Spinal cord (tissue), 10 donors: Measurements from ENCODE around the gene PPIP5K2. TPM values are rescaled to one million over a fixed set of nuclear protein-coding genes. Genes with fewer than 3 reads are reported as not detected.

Experiments used
- DNase-seq, 6 donors: peaks; one replicate each; pipeline versions ENCODE4 v3.0.0 to v3.0.0-alpha.2; 2013 to 2015; ENCODE audit warnings: low spot score in 6 of 6, low read depth in 4 of 6
- H3K27ac ChIP-seq: one replicate; pipeline ENCODE4 v1.5.1; 2013; ENCODE audit warnings: low read depth, low read length, control low read depth
- H3K27me3 ChIP-seq: one replicate; pipeline ENCODE4 v1.6.1; 2013; ENCODE audit warnings: low read length; ENCODE audit not compliant: control insufficient read depth, insufficient read depth
- H3K36me3 ChIP-seq: one replicate; pipeline ENCODE4 v1.6.1; 2013; ENCODE audit warnings: low read length; ENCODE audit not compliant: control insufficient read depth, insufficient read depth
- H3K4me1 ChIP-seq: one replicate; pipeline ENCODE4 v1.6.1; 2013; ENCODE audit warnings: low read length; ENCODE audit not compliant: control insufficient read depth, insufficient read depth
- H3K4me3 ChIP-seq: one replicate; pipeline ENCODE4 v1.5.1; 2013; ENCODE audit warnings: low read depth, low read length, control low read depth
- H3K9me3 ChIP-seq: one replicate; pipeline ENCODE4 v1.6.1; 2013; ENCODE audit warnings: low read length; ENCODE audit not compliant: control insufficient read depth, insufficient read depth
- WGBS: methylation state at CpG from one replicate; pipeline ENCODE4 v1.1.5; 2013; ENCODE audit warnings: missing lambda C conversion rate; ENCODE audit not compliant: insufficient coverage; 5-methylcytosine and 5-hydroxymethylcytosine counted together
- polyA plus RNA-seq, 2 donors: library from polyadenylated mRNA; unstranded; fragments of 120-200 nt; gene quantifications; one replicate each; pipeline ENCODE4 v1.2.1, GENCODE V29; 2013; ENCODE audit not compliant: insufficient read length in 2 of 2
- total RNA-seq, 2 donors: library from RNA; depleted of rRNA in 1 of 2; stranded (reverse); fragments of 120-200 nt in 1 of 2; fragments of >200 nt in 1 of 2; gene quantifications; one replicate each; pipeline versions ENCODE4 v1.2.3 to v1.2.4, GENCODE V29; 2013 to 2014
- donor health status: healthy.

PPIP5K2 gene
- total and polyA plus RNA-seq, 4 donors, result 62.3 to 133 (median 90.1) TPM

GRCh38 chr5:103094737-103095136 lies 25.4 kb upstream of the PPIP5K2 start:
- H3K27me3 ChIP-seq, result no peaks in the 10 kb centered on the region
- H3K27ac ChIP-seq, result no peak overlapping the region
- H3K9me3 ChIP-seq, result peaks cover 1% of the 10 kb centered on the region
- no peaks in the 10 kb centered on the region for H3K4me1 ChIP-seq
- DNase-seq, result no peak
- WGBS, result 44% methylated on average over 1 of the region's 2 CpGs
- no peak overlapping the region for H3K4me3 ChIP-seq
- H3K36me3 ChIP-seq, result no peaks in the 10 kb centered on the region

- no peak overlapping the region for H3K4me3 ChIP-seq
- no peaks in the 10 kb centered on the region for H3K4me1 ChIP-seq
- no peaks in the 10 kb centered on the region for H3K9me3 ChIP-seq
- H3K36me3 ChIP-seq, result peaks cover 3% of the 10 kb centered on the region
- no peak for DNase-seq
- H3K27me3 ChIP-seq, result no peaks in the 10 kb centered on the region
- no peak overlapping the region for H3K27ac ChIP-seq
- no CpG with 5 or more reads among the region's 2 CpGs for WGBS
Observed at GRCh38 chr5:103098993-103099392, 21.1 kb upstream of the PPIP5K2 start.

GRCh38 chr5:103101079-103101750 lies 18.9 kb upstream of the PPIP5K2 start:
- no peaks in the 10 kb centered on the region for H3K4me1 ChIP-seq
- H3K27ac ChIP-seq, result no peak overlapping the region
- H3K36me3 ChIP-seq, result peaks cover 3% of the 10 kb centered on the region
- DNase-seq, result no peak
- H3K9me3 ChIP-seq, result no peaks in the 10 kb centered on the region
- H3K4me3 ChIP-seq, result no peak overlapping the region
- WGBS, result no CpG with 5 or more reads among the region's 6 CpGs
- no peaks in the 10 kb centered on the region for H3K27me3 ChIP-seq

- H3K4me3 ChIP-seq, result no peak overlapping the region
- DNase-seq, result no peak
- WGBS, result no CpG with 5 or more reads among the region's 1 CpG
- H3K27me3 ChIP-seq, result no peaks in the 10 kb centered on the region
- no peaks in the 10 kb centered on the region for H3K9me3 ChIP-seq
- H3K36me3 ChIP-seq, result peaks cover 3% of the 10 kb centered on the region
- no peaks in the 10 kb centered on the region for H3K4me1 ChIP-seq
- H3K27ac ChIP-seq, result no peak overlapping the region
Observed at GRCh38 chr5:103102234-103102633, 17.9 kb upstream of the PPIP5K2 start.

- peaks cover 3% of the 10 kb centered on the region for H3K36me3 ChIP-seq
- H3K4me3 ChIP-seq, result no peak overlapping the region
- H3K9me3 ChIP-seq, result no peaks in the 10 kb centered on the region
- H3K27me3 ChIP-seq, result no peaks in the 10 kb centered on the region
- H3K27ac ChIP-seq, result no peak overlapping the region
- no peak for DNase-seq
- H3K4me1 ChIP-seq, result no peaks in the 10 kb centered on the region
- WGBS, result no CpG with 5 or more reads among the region's 2 CpGs
Observed at GRCh38 chr5:103108086-103108485, 12.0 kb upstream of the PPIP5K2 start.

- no peaks in the 10 kb centered on the region for H3K36me3 ChIP-seq
- no peak for DNase-seq
- no peaks in the 10 kb centered on the region for H3K27me3 ChIP-seq
- no peaks in the 10 kb centered on the region for H3K9me3 ChIP-seq
- WGBS, result no CpG with 5 or more reads among the region's 1 CpG
- H3K4me3 ChIP-seq, result no peak overlapping the region
- H3K27ac ChIP-seq, result no peak overlapping the region
- H3K4me1 ChIP-seq, result no peaks in the 10 kb centered on the region
Observed at GRCh38 chr5:103109277-103109676, 10.8 kb upstream of the PPIP5K2 start.

GRCh38 chr5:103110403-103110802 lies 9.7 kb upstream of the PPIP5K2 start:
- WGBS, result no CpG with 5 or more reads among the region's 2 CpGs
- no peak overlapping the region for H3K27ac ChIP-seq
- H3K36me3 ChIP-seq, result no peaks in the 10 kb centered on the region
- H3K27me3 ChIP-seq, result no peaks in the 10 kb centered on the region
- H3K4me1 ChIP-seq, result no peaks in the 10 kb centered on the region
- no peak overlapping the region for H3K4me3 ChIP-seq
- DNase-seq, result no peak
- H3K9me3 ChIP-seq, result no peaks in the 10 kb centered on the region

GRCh38 chr5:103111468-103111867 lies 8.6 kb upstream of the PPIP5K2 start:
- Histone ChIP-seq H3K27me3 (no peaks in the 10 kb centered on the region), H3K36me3 (no peaks in the 10 kb centered on the region), H3K4me1 (no peaks in the 10 kb centered on the region), H3K9me3 (no peaks in the 10 kb centered on the region), H3K4me3 (no peak overlapping the region), H3K27ac (no peak overlapping the region)
- DNase-seq, result no peak
- WGBS, result no CpG with 5 or more reads among the region's 2 CpGs

GRCh38 chr5:103112910-103113309 lies 7.2 kb upstream of the PPIP5K2 start:
- Histone ChIP-seq H3K4me1 (no peaks in the 10 kb centered on the region), H3K36me3 (no peaks in the 10 kb centered on the region), H3K27ac (no peak overlapping the region), H3K9me3 (no peaks in the 10 kb centered on the region), H3K4me3 (no peak overlapping the region), H3K27me3 (no peaks in the 10 kb centered on the region)
- no peak for DNase-seq
- 80% methylated on average over 1 of the region's 2 CpGs for WGBS

- Histone ChIP-seq H3K27me3 (no peaks in the 10 kb centered on the region), H3K36me3 (no peaks in the 10 kb centered on the region), H3K4me1 (no peaks in the 10 kb centered on the region), H3K4me3 (no peak overlapping the region), H3K9me3 (no peaks in the 10 kb centered on the region), H3K27ac (no peak overlapping the region)
- DNase-seq, result no peak
- WGBS, result no CpG with 5 or more reads among the region's 2 CpGs
Observed at GRCh38 chr5:103114440-103114839, 5.7 kb upstream of the PPIP5K2 start.
